Inflammatory macrophage treated with lipopolysaccharide for 1 hour (primary cell): ENCODE measurements around the gene ANKUB1.

Source experiments
- DNase-seq, 2 donors: peaks; one replicate each; pipeline ENCODE4 v3.0.0-alpha.2; 2020 to 2022

ANKUB1 gene

GRCh38 chr3:149753717-149754116 lies 38.6 kb downstream of the ANKUB1 start:
- DNase-seq = no peak

GRCh38 chr3:149752788-149753136 lies 39.6 kb downstream of the ANKUB1 start:
- DNase-seq = no peak

GRCh38 chr3:149752051-149752787 lies 40.1 kb downstream of the ANKUB1 start, which contains the start of gene COMMD2:
Gene COMMD2, minus strand, starts transcription at chr3:149752489. Its CDS starts 45 bp downstream, at chr3:149752444.
- DNase-seq = peak; percentile 69 to 85

GRCh38 chr3:149751551-149751950 lies 40.8 kb downstream of the ANKUB1 start:
- DNase-seq = peak in 1 of 2 donors; percentile 37

GRCh38 chr3:149744606-149745005 lies 47.7 kb downstream of the ANKUB1 start:
- DNase-seq = no peak

GRCh38 chr3:149744151-149744550 lies 48.2 kb downstream of the ANKUB1 start:
- DNase-seq = no peak

- DNase-seq = no peak
Observed at GRCh38 chr3:149739396-149739795, 53.0 kb downstream of the ANKUB1 start.

GRCh38 chr3:149738876-149739275 lies 53.5 kb downstream of the ANKUB1 start:
- DNase-seq = no peak

GRCh38 chr3:149736953-149737205 lies 55.5 kb downstream of the ANKUB1 start:
- no peak for DNase-seq

- DNase-seq = no peak
Observed at GRCh38 chr3:149736175-149736952, 56.0 kb downstream of the ANKUB1 start.

- DNase-seq = no peak
Observed at GRCh38 chr3:149732234-149732633, 60.1 kb downstream of the ANKUB1 start.

GRCh38 chr3:149727656-149728055 lies 64.7 kb downstream of the ANKUB1 start:
- DNase-seq = peak; percentile 48 to 74

- no peak for DNase-seq
Observed at GRCh38 chr3:149726716-149727407, 65.5 kb downstream of the ANKUB1 start.

- DNase-seq = no peak
Observed at GRCh38 chr3:149723781-149724180, 68.6 kb downstream of the ANKUB1 start.

GRCh38 chr3:149720918-149721317 lies 71.4 kb downstream of the ANKUB1 start:
- no peak for DNase-seq

- DNase-seq = peak; percentile 50 to 72
Observed at GRCh38 chr3:149717391-149718056, 74.8 kb downstream of the ANKUB1 start.

- DNase-seq = no peak
Observed at GRCh38 chr3:149716984-149717383, 75.4 kb downstream of the ANKUB1 start.

- no peak for DNase-seq
Observed at GRCh38 chr3:149715247-149715646, 77.1 kb downstream of the ANKUB1 start.

GRCh38 chr3:149713730-149714654 lies 78.4 kb downstream of the ANKUB1 start:
- no peak for DNase-seq
